ENCODE results near the gene PLXDC2.

- no peak for TF ChIP-seq CTCF (IDR thresholded peaks at IDR 0.05)
- no peak for TF ChIP-seq POLR2A (IDR thresholded peaks at IDR 0.05)
Observed at GRCh38 chr10:20313665-20314064, 497.4 kb downstream of the PLXDC2 start.
